Aorta (tissue), 5 donors: Measurements from ENCODE around the gene SOD2. TPM values are rescaled to one million over a fixed set of nuclear protein-coding genes. Genes with fewer than 3 reads are reported as not detected.

Source experiments
- ATAC-seq: fragments of 200-7000 bp; cut with Tn5 transposase; one replicate; pipeline ENCODE4 v1.9.1; 2022; ENCODE audit warnings: moderate library complexity; ENCODE audit not compliant: low FRiP score
- DNase-seq, 2 donors: peaks; one replicate each; pipeline ENCODE4 v3.0.0-alpha.2; 2020
- H3K27ac ChIP-seq, 2 donors: one replicate each; pipeline ENCODE4 v1.5.1; 2013; ENCODE audit warnings: low read length in 2 of 2, mild to moderate bottlenecking in 2 of 2, moderate library complexity in 2 of 2, control low read depth in 1 of 2, inconsistent platforms in 1 of 2, low read depth in 1 of 2
- H3K27me3 ChIP-seq, 2 donors: one replicate each; pipeline ENCODE4 v1.6.1; 2013; ENCODE audit warnings: control low read depth in 1 of 2, low read length in 1 of 2, mild to moderate bottlenecking in 1 of 2, moderate library complexity in 1 of 2; ENCODE audit not compliant: insufficient read depth in 2 of 2, control insufficient read depth in 1 of 2
- H3K36me3 ChIP-seq, 2 donors: one replicate each; pipeline ENCODE4 v1.6.1; 2013; ENCODE audit warnings: control low read depth in 1 of 2, low read length in 1 of 2, mild to moderate bottlenecking in 1 of 2; ENCODE audit not compliant: insufficient read depth in 2 of 2, control insufficient read depth in 1 of 2
- H3K4me1 ChIP-seq, 2 donors: one replicate each; pipeline ENCODE4 v1.6.1; 2013; ENCODE audit warnings: low read length in 2 of 2, control low read depth in 1 of 2, mild to moderate bottlenecking in 1 of 2, moderate library complexity in 1 of 2; ENCODE audit not compliant: insufficient read depth in 2 of 2, control insufficient read depth in 1 of 2
- H3K4me3 ChIP-seq, 2 donors: one replicate each; pipeline ENCODE4 v1.5.1; 2013; ENCODE audit warnings: low read length in 2 of 2, control low read depth in 1 of 2, mild to moderate bottlenecking in 1 of 2
- H3K9me3 ChIP-seq: one replicate; pipeline ENCODE4 v1.6.1; 2013; ENCODE audit warnings: mild to moderate bottlenecking, low read length; ENCODE audit not compliant: control insufficient read depth
- WGBS, 2 donors: extraction: QIAGEN DNeasy Blood & Tissue Kit; methylation state at CpG; one replicate each; pipeline ENCODE4 v1.1.7; 2013; 5-methylcytosine and 5-hydroxymethylcytosine counted together
- intact Hi-C, 2 donors: fragments of 100-400 bp; cut with DNase I; formaldehyde crosslinking; loops; one replicate each; pipeline versions ENCODE4 v1.14.2 to v1.15.0; 2022
- polyA plus RNA-seq, 2 donors: library from polyadenylated mRNA; stranded (reverse); fragments of 200-250 nt; gene quantifications; one replicate each; pipeline ENCODE4 v1.2.3, GENCODE V29; 2013
- total RNA-seq, 2 donors: library from RNA; stranded (reverse); fragmentation: NEBNext Ultra II Directional; extraction: Animal tissue kit (Norgen Biotek cat#: 25700); gene quantifications; one replicate each; pipeline ENCODE4 v1.2.1, GENCODE V29; 2021
- donor health status: healthy with polysubstance abuse.
- donor health status: Bipolar disorder and iron deficiency.
- donor health status: DM: no; HTN: no; CAD: no.
- donor health status: DM: no; HTN: no; CAD: no.
- donor health status: DM: yes; HTN: yes; CAD: no.

The SOD2 gene
- total and polyA plus RNA-seq, 4 donors = 98.1 to 624 (median 298) TPM

GRCh38 chr6:159646116-159646515, 46.9 kb downstream of the SOD2 start:
- no peaks in the 10 kb centered on the region for H3K27me3 ChIP-seq
- no peaks in the 10 kb centered on the region for H3K9me3 ChIP-seq
- DNase-seq (no peak), ATAC-seq (no peak)
- no peaks in the 10 kb centered on the region for H3K4me1 ChIP-seq
- no peak overlapping the region for H3K4me3 ChIP-seq
- intact Hi-C loops = no loop called here
- H3K36me3 ChIP-seq = no peaks in the 10 kb centered on the region
- WGBS, 2 donors = 55 to 64% methylated on average over 1 of the region's 1 CpG
- H3K27ac ChIP-seq = no peak overlapping the region

DNA sequence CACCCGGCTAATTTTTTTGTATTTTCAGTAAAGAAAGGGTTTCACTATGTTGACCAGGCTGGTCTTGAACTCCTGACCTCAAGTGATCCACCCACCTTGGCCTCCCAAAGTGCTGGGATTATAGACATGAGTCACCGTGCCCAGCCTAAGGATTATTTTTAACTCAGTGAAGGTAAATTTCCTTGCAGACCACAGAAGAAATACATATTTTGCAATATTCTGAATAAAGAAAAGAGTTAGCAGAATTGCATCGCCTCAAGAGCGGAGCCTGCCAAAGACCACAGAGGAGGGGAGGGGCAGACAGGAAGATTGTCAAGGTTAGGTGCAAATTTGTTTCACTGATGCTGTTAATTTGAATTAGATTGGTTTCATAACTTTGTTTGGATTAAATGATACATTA, 47.4 kb downstream of the SOD2 start:
- no peaks in the 10 kb centered on the region for H3K36me3 ChIP-seq
- intact Hi-C loops = no loop called here

More for the DNA sequence above, 47.4 kb downstream of the SOD2 start:
- Histone ChIP-seq H3K27me3 (no peaks in the 10 kb centered on the region), H3K27ac (no peak overlapping the region), H3K9me3 (no peaks in the 10 kb centered on the region), H3K4me3 (no peak overlapping the region), H3K4me1 (no peaks in the 10 kb centered on the region)
- WGBS, 2 donors = 54 to 60% methylated on average over 4 of the region's 4 CpGs
- no peak for ATAC-seq
- DNase-seq = no peak

Other genes starting within 250 kb of the SOD2 start
- gene WTAP, start 34.3 kb upstream of the SOD2 start, total RNA-seq = 10 to 100 TPM; 91.7 to 94.7 TPM
- 10 to 100 TPM; 67.7 to 83.8 TPM for gene WTAP, start 34.3 kb upstream of the SOD2 start, polyA plus RNA-seq
- 10 to 100 TPM; 16.5 to 21.4 TPM for gene ACAT2, start 68.8 kb upstream of the SOD2 start, total RNA-seq
- gene ACAT2, start 68.8 kb upstream of the SOD2 start, polyA plus RNA-seq = 10 to 100 TPM; 13.0 to 18.7 TPM
- gene TCP1, start 96.4 kb upstream of the SOD2 start, total RNA-seq = 100 to 1,000 TPM; 110 to 146 TPM
- gene TCP1, start 96.4 kb upstream of the SOD2 start, polyA plus RNA-seq = 100 to 1,000 TPM; 105 to 116 TPM
- 10 to 100 TPM; 38.8 to 54.8 TPM for gene MRPL18, start 97.2 kb upstream of the SOD2 start, total RNA-seq
- 10 to 100 TPM; 55.2 to 83.3 TPM for gene MRPL18, start 97.2 kb upstream of the SOD2 start, polyA plus RNA-seq
- gene PNLDC1, start 107.0 kb upstream of the SOD2 start, total RNA-seq = under 1 TPM in 1 of 2 donors, not detected in 1; 0.26 TPM
- under 1 TPM; 0.38 to 0.46 TPM for gene PNLDC1, start 107.0 kb upstream of the SOD2 start, polyA plus RNA-seq
- gene MAS1, start 197.7 kb upstream of the SOD2 start, total RNA-seq = under 1 TPM in 1 of 2 donors, not detected in 1; 0.12 TPM
- not detected for gene MAS1, start 197.7 kb upstream of the SOD2 start, polyA plus RNA-seq